HG03280 (cell line): ENCODE data around the gene LOXL4.

Experiments
- ATAC-seq: cut with Tn5 transposase; IDR thresholded peaks from one replicate; pipeline ENCODE4 v1.9.1; 2021; ENCODE audit warnings: mild to moderate bottlenecking, moderate library complexity; ENCODE audit not compliant: unreplicated experiment

LOXL4 gene

GRCh38 chr10:98202378-98202777, 65.6 kb downstream of the LOXL4 start:
- no peak for ATAC-seq

DNA sequence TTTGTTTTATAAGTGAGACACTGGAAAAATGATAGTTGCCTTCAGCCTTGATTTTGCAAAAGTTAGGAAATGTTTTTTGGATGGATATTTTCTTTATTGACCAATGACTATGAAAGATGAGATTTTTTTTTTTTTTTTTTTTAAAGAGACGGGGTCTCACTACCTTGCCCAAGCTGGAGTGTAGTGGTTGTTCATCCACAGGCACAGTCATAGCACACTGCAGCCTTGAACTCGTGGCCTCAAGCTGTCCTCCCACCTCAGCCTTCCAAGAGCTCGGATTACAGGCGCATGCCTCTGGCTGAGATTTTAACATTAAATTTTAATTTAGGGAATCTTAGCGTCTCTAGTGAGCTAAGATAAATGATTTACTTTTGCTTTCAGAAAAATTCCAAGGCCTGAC, 66.2 kb downstream of the LOXL4 start:
- ATAC-seq = no peak
